HG02885 (cell line): ENCODE results near the gene GALNT5.
"Not testable (repeated sequence)": the region's sequence is repeated elsewhere in the genome, so short reads cannot be mapped to it uniquely, and the experiment has no call there.

Experiments used
- ATAC-seq: cut with Tn5 transposase; IDR thresholded peaks from one replicate; pipeline ENCODE4 v1.9.1; 2021; ENCODE audit warnings: mild to moderate bottlenecking; ENCODE audit not compliant: unreplicated experiment, poor library complexity

The GALNT5 gene

GRCh38 chr2:157250836-157251235, 6.7 kb upstream of the GALNT5 start:
- ATAC-seq, result no peak

DNA sequence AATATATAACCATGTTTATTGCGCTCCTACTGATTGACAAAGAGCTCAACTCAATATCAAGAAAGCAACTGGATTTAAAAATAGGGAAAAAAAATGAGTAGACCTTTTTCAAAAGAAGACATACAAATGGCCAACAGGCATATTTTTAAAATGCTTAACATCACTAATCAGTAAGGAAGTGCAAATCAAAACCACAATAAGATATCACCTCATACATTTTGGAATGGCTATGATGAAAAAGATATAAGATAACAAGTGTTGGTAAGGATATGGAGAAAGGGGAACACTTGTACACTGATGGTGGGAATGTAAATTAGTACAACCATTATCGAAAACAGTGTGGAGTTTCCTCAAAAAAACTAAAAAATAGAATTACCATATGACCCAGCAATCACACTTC, 5.6 kb upstream of the GALNT5 start:
- ATAC-seq, result no peak

- ATAC-seq, result peak; percentile 46
Measured at GRCh38 chr2:157252529-157252928, 5.0 kb upstream of the GALNT5 start.

DNA sequence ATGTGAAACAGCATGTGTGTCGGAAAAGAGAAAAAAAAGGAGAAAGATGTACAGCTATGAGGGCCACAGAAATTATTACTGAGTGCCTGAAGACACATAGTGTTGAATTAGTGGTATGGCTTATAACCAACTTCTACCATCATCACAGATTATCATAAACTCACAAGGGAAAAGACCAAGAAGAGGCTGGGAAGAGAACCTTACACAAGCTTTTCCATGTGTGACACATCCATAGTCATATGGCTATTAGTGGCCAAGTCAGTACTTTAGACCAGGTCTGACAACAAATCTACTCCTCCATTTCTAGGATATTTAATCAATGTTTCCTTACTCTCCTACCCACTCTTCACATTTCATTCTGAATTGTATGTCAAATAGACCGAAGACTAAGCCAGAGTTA, 3.5 kb upstream of the GALNT5 start:
- ATAC-seq, result no peak

DNA sequence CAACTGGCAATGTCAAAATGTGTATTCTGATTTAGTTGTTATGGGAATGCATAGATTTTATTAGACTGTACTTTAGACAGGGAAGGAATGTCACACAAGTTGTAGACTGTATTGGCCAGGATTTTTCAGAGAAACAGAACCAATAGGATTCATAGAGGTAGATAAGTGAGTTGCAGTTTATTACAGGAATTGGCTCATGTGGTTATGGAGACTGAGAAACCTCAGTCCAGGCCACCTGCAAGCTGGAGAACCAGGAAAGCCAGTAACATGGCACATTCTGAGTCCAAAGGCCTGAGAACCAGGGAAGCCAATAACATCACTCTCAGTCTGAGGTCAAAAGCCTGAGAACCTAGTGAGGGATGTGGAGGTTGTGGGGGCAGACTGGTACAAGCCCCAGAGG, 1.8 kb upstream of the GALNT5 start:
- no peak for ATAC-seq

GRCh38 chr2:157256626-157257025, 879 bp upstream of the GALNT5 start:
- ATAC-seq, result peak; percentile 95

GRCh38 chr2:157258520-157259326, 1.2 kb downstream of the GALNT5 start:
- no peak for ATAC-seq

DNA sequence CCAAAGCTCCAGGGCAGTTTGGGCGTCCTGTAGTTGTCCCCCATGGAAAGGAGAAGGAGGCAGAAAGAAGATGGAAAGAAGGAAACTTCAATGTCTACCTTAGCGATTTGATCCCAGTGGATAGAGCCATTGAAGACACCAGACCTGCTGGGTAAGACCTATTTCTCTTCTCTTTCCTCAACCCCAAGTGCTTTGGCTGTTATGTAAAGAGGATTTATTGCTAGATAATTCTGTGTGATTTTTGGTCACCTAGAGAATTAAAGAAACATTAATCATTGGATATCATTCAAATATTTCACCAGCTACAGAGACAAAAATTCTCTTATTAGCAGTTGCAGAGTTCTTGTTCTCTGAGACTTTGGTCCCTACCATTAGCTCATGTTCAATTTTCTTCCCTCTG, 1.9 kb downstream of the GALNT5 start:
- no peak for ATAC-seq

GRCh38 chr2:157259960-157260359, 2.5 kb downstream of the GALNT5 start:
- ATAC-seq, result no peak

GRCh38 chr2:157260533-157261198, 3.2 kb downstream of the GALNT5 start:
- no peak for ATAC-seq

- no peak for ATAC-seq
Measured at GRCh38 chr2:157261199-157261782, 3.8 kb downstream of the GALNT5 start.

DNA sequence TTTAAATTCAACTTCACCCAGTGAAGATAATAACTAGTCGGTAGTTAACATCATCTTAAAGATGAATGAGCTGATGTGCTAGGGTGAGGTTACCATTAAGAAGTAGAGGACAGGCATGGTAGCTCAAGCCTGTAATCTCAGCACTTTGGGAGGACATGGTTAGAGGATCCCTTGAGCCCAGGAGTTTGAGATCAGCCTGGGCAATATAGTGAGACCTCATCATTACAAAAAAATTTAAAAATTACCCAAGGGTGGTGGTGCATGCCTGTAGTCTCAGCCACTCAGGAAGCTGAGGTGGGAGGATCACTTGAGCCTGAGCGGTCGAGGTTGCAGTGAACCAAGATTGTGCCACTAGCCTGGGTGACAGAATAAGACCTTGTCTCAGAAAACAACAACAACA, 4.7 kb downstream of the GALNT5 start:
- no peak for ATAC-seq

DNA sequence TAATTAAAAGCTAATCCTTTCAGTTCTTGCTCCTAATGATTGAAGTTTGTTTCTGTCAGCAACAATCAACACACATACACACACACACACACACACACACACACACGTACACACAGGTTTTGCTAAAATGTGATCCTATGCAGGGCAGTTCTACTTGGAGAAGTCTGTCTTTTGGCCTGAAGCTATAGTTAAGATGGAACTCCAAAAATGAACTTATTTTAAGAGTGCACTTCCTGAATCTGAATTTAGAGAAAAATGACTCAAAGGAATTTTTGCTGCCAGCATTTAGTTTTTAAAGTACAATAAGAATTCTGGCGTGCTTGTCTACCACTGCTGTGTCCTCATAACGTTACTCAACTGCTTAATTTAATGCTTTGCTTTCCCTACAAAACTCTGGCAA, 6.6 kb downstream of the GALNT5 start:
- no peak for ATAC-seq

- ATAC-seq, result no peak
Measured at GRCh38 chr2:157265825-157266224, 8.3 kb downstream of the GALNT5 start.

DNA sequence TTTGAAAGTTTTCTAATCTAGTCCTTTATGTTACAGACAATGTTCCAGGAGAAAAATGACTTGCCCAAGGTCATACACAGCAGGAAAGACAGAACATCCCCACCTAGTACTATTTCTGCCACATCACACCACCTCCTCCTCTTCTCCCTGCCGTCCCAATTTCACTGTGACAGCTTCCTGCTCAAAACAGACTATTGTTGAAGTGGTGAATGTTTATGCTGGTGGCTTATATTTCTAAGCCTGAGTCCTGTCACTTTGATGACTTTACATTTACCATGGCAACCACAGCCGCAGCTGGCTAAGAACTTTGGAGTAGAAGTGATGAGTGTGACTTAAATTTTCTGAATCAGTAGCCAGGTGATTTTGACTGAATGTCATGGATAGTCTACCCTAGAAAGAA, 10.0 kb downstream of the GALNT5 start:
- ATAC-seq, result no peak

DNA sequence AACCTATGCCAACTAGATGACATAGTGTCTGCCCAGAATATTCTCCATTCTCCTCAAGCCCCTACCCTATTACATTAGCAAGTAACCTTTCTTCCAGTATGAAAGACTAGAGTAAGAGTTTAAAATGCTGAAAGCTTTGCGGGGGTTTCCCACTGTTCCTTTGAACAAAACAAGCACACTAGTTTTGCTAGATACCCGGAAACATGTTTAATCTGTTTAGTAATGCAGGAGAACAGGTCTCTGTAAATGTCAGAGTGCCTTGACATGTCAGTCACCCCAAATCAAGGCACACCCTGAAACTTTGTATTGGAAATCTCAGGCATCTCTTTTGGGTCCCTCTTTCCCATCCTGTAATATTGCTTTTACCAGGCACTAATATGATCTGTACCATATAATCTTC, 11.6 kb downstream of the GALNT5 start:
- no peak for ATAC-seq

- peak; percentile 41 for ATAC-seq
Measured at GRCh38 chr2:157269922-157270321, 12.4 kb downstream of the GALNT5 start.

- no peak for ATAC-seq
Measured at GRCh38 chr2:157271590-157272203, 14.2 kb downstream of the GALNT5 start.

DNA sequence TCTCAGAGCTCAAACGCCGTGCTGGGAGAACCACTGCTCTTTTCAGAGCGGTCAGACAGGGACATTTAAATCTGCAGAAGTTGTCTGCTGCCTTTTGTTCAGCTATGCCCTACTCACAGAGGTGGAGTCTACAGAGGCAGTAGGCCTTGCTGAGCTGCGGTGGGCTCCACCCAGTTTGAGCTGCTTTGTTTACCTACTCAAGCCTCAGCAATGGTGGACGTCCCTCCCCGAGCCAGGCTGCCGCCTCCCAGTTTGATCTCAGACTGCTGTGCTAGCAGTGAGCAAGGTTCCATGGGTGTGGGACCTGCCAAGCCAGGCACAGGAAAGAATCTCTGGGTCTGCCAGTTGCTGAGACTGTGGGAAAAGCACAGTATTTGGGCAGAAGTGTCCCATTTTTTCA, 21.8 kb downstream of the GALNT5 start:
- ATAC-seq, result not testable (repeated sequence)

GRCh38 chr2:157281316-157281715, 23.8 kb downstream of the GALNT5 start:
- ATAC-seq, result no peak

DNA sequence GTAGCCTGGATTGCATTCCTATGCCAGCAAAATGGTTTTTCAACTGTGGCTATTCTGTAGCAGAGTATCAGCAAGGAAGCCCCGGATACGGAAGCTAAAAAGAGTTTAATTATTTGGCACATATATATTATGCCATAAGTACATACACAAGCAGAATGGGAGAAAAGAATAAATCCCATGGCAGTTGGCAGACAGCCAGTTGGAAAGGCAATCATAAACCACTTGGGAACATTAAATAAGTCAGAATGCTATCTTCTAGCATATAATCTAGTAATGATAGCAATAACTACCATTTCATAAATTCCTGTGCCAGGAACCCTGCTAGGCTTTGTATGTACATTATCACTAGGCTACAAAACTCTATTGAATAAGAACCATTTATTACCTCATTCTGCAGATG, 26.0 kb downstream of the GALNT5 start:
- ATAC-seq, result no peak
